Measurements from ENCODE around the gene NCBP2. TPM values are rescaled to one million over a fixed set of nuclear protein-coding genes. Genes with fewer than 3 reads are reported as not detected.
"Not testable (repeated sequence)": the region's sequence is repeated elsewhere in the genome, so short reads cannot be mapped to it uniquely, and the experiment has no call there.

The NCBP2 gene
- total RNA-seq, 1 donor from 2014 or later, result 37.3 TPM

GRCh38 chr3:196968233-196969133 lies 26.2 kb upstream of the NCBP2 start, which contains the start of gene PIGZ:
Gene PIGZ, minus strand, starts transcription at chr3:196968833. Its CDS starts 16,802 bp downstream, at chr3:196952031.
- peak; percentile 48 for DNase-seq (ENCODE audit: low spot score)

DNA sequence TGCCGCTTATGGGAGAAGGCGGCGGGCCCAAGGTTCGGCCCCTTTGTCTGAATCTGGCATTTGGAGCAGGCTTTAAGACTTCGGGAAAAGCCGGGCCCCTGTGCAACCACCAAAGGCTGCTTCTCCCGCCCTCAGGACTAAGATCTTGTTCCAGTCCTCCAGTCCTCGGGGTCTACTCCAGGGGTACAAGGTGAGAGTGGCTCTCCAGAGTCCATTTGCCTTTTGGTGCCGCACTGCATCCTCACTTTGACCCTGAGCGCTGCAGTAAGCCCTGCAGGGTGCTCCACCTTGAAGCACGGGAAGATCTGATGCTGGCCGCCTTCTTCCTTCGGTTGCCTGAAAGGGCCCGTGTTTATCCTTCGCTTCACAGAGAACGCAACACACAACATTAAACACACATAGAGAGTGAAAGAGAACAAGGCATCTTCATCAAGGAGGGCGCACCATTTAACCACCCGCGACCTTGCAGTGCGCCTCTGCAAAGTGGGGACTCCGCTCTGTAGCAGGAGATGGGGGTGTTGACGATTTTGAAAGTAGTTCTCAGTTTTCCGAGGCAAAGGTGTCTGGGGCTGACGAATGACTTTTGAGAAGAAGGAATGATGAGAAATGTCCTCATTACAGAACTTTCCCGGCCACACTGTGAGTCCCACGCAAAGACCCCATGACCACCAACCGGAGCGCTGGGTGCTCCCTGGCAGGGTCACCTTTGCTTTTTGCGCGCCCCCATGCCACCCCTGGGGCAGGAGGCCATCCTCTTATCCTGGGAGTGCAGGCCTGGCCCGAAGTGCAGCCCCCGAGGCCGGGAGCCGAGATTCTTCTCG lies 25.3 kb upstream of the NCBP2 start:
- no peak for DNase-seq (ENCODE audit: low spot score)

GRCh38 chr3:196966526-196967401 lies 24.4 kb upstream of the NCBP2 start:
- peak; percentile 27 for DNase-seq (ENCODE audit: low spot score)

- DNase-seq (ENCODE audit: low spot score), result no peak
These were observed 23.5 kb upstream of the NCBP2 start for GRCh38 chr3:196965804-196966173.

DNA sequence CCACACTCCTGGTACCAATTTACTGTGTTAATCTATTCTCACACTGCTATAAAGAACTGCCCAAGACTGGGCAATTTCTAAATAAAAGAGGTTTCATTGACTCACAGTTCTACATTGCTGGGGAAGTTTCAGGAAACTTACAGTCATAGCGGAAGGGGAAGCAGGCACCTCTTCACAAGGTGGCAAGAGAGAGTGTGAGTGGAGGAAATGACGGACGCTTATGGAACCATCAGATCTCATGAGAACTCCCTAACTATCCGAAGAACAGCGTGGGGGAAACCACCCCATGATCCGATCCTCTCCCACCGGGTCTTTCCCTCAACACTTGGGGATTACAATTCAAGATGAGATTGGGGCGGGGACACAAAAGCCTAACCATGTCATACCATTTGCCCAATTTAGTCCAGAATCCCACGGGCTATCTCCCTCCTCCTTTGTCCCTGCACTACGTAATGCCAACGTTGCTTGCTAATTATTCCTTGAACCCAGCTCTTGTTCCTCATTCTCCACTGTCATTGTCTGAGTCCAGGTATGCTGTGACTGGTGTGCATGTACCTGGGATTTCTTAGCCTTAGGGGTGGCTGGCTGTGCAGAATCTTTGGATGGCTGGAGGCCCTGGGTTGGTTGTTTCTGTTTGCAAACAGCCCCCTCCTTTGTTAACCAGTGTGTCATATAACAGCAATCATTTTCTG lies 22.9 kb upstream of the NCBP2 start:
- no peak for DNase-seq (ENCODE audit: low spot score)

DNA sequence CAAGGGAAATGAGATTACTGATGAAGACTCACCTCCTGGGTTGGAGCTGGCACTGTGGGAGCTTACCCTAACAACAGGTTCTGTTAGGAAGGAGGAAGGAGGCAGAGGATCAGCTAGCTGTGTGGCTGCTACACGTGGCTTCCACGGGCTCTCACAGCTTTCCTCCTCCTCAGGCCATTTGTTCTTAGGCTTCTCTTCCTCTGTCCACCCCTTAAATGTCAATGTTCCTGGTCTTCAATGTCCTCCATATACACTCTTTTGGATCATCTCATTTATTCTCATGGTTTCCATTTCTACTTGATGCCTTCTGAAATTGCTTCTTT lies 21.3 kb upstream of the NCBP2 start:
- DNase-seq (ENCODE audit: low spot score), result no peak

GRCh38 chr3:196962930-196963630 lies 20.8 kb upstream of the NCBP2 start:
- no peak for DNase-seq (ENCODE audit: low spot score)

- no peak for DNase-seq (ENCODE audit: low spot score)
These were observed 20.0 kb upstream of the NCBP2 start for GRCh38 chr3:196962108-196962929.

GRCh38 chr3:196954832-196955231 lies 12.5 kb upstream of the NCBP2 start:
- no peak for DNase-seq (ENCODE audit: low spot score)

GRCh38 chr3:196951371-196951770 lies 9.0 kb upstream of the NCBP2 start:
- DNase-seq (ENCODE audit: low spot score), result no peak

DNA sequence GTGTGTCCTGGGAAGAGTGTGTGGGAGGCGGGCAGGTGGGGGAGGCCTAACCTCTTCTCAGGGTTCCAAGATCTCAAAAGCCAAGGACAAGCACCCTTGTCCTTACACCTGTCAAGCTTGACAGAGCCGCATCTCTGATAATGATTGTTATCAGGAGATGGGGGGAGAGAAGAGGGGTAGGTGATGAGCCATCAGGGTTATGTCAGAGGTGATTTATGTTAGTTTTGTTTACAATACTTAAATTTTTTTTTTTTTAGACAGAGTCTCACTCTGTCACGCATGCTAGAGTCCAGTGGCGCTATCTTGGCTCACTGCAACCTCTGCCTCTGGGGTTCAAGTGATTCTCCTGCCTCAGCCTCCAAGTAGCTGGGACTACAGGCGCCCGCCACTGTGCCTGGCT lies 7.4 kb upstream of the NCBP2 start:
- no peak for DNase-seq (ENCODE audit: low spot score)

- DNase-seq (ENCODE audit: low spot score), result no peak
These were observed 6.9 kb upstream of the NCBP2 start for GRCh38 chr3:196949285-196949619.

DNA sequence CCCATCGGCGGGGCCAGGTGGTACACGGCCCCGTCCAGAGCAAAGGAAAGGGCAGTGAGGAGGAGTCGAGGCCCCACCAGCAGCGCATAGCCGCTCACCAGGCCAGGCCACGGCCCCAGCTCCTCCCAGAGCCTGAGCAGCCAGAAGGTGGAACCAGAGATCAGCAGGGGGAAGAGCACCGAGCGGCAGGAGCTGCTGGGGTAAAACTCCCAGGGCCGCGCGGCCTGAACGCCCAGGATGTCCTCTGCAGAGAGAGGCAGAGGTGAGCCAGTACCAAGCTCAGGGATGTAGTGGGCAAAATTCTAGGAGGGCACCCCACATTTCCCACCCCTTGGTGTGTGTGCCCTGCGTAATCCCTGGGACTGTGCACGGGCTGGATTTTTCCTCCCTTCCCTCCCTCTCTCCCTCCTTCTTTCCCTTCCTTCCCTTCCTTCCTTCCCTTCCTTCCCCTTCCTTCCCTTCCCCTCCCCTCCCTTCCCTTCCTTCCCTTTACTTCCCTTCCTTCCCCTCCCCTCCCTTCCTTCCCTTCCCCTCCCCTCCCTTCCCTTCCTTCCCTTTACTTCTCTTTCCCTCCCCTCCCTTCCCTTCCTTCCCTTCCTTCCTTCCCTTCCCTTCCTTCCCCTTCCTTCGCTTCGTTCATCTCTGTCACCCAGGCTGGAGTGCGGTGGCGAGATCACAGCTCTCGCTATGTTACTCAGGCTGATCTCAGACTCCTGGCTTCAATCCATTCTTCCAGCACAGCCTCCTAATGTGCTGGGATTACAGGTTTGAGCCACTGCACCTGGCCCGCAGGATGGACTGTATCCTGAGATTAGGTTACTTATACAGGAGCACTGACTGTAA lies 6.3 kb upstream of the NCBP2 start:
- DNase-seq (ENCODE audit: low spot score), result no peak

DNA sequence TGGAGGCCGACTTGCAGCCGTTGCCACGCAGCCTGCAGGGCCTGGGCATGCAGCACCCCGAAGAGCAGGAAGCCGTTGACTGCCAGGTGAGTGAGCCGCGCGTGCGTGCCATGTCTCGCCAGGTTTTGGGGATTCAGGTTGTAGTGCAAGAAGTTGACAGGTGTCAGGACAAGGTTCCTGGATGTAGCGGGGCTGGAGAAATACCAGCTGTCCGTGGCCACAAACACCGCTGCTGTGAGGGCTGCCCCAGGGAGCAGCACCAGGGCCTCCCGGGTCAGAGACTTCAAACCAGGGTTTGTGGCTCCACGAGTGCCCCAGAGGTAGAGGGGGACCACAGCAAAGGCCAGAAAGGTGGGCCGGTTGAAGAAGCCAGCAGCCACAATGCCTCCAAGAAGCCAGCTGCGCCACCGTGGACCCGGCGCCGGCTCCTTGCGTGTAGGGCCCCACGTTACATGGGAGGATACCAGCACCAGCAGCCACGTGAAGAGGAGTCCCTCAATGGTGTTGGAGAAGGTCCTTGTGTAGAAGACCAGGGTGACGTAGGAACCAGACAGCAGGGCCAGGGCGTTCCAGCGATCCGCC lies 5.6 kb upstream of the NCBP2 start:
- DNase-seq (ENCODE audit: low spot score), result no peak

DNA sequence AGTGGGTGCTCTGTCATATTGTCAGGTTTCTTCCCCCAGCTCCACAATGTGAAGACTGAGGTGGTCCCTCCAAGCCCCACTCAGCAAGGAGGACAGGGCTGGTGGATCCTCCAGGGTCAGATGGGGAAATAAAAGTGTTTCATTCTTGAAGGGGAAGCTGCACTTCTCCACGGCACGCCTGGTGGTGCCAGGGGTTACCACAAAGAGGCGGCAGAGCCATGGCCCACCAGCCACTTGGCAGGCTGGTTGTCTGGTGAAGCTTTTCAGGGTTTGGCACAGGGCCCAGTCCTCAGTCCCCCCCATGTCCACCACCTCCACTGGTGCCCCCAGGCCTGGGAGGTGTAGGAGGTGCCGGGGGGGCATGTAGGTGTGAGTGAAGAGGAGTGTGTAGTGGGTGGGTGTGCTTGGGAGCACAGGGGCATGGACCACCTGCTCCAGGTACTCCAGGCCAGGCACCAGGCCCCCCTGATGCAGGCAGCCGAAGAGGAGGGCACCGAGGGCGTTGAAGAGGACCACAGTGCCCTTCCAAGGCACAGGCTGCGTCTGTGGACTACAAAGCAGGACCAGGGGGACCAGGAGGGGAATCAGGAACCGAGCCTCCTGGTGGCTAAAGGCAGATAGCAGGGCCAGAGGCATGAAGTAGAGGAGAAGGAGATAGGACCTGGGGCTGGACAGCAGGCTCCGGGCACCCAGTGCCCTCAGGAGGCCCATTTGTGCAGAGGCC lies 5.0 kb upstream of the NCBP2 start:
- DNase-seq (ENCODE audit: low spot score), result no peak

DNA sequence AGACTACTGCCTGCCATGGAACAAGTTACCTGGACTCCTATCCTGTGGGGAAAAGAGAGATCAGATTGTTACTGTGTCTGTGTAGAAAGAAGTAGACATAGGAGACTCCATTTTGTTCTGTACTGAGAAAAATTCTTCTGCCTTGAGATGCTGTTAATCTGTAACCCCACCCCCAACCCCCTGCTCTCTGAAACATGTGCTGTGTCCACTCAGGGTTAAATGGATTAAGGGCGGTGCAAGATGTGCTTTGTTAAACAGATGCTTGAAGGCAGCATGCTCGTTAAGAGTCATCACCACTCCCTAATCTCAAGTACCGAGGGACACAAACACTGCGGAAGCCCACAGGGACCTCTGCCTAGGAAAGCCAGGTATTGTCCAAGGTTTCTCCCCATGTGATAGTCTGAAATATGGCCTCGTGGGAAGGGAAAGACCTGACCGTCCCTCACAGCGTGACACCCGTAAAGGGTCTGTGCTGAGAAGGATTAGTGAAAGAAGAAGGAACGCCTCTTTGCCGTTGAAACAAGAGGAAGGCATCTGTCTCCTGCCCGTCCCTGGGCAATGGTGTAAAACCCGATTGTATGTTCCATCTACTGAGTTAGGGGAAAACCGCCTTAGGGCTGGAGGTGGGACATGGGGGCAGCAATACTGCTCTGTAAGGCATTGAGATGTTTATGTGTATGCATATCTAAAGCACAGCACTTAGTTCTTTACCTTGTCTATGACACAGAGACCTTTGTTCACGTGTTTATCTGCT lies 1.9 kb upstream of the NCBP2 start:
- not testable (repeated sequence) for DNase-seq (ENCODE audit: low spot score)

- DNase-seq (ENCODE audit: low spot score), result no peak
These were observed 568 bp upstream of the NCBP2 start for GRCh38 chr3:196942915-196943277.

Data from umbilical cord (tissue), 2 donors.